ENCODE data around the gene PRPF8. TPM values are rescaled to one million over a fixed set of nuclear protein-coding genes. Genes with fewer than 3 reads are reported as not detected.

Gene PRPF8
- total and polyA plus RNA-seq, 2 of the 13 experiments (the other 11 are each of a cell fraction or from before 2014, with no cell fraction given): 112 to 179 TPM

GRCh38 chr17:1684378-1685189, at the start of gene PRPF8 (continued):
- TF ChIP-seq ELF3 (CRISPR knock-in tag; IDR thresholded peaks at IDR 0.05): peak; percentile 50; the same call in 1 of the 2 replicates
- no peak for TF ChIP-seq ZBTB34 (CRISPR knock-in tag; IDR thresholded peaks at IDR 0.05)
- TF ChIP-seq ADNP (CRISPR knock-in tag; IDR thresholded peaks at IDR 0.05): no peak
- peak; percentile 47; the same call in 1 of the 2 replicates for TF ChIP-seq RXRB (CRISPR knock-in tag; IDR thresholded peaks at IDR 0.05; ENCODE audit: borderline replicate concordance)
- TF ChIP-seq ZNF230 (CRISPR knock-in tag; IDR thresholded peaks at IDR 0.05): no peak
- TF ChIP-seq ZHX1 (CRISPR knock-in tag; IDR thresholded peaks at IDR 0.05; ENCODE audit: low read depth): peak; percentile 85
- 0 out of 2 replicates have a peak, but pooled peaks have one; percentile 48 for TF ChIP-seq ZNF30 (CRISPR knock-in tag; IDR thresholded peaks at IDR 0.05)
- no peak for TF ChIP-seq ZBTB25 (CRISPR knock-in tag; IDR thresholded peaks at IDR 0.05)
- no peak for TF ChIP-seq GPBP1L1 (CRISPR knock-in tag; IDR thresholded peaks at IDR 0.05)
- TF ChIP-seq TFDP2 (CRISPR knock-in tag; IDR thresholded peaks at IDR 0.05): peak; percentile 70
- TF ChIP-seq YY1 (IDR thresholded peaks at IDR 0.05; ENCODE audit: insufficient read depth, insufficient replicate concordance, low read depth, low read length): peak; percentile 97
- TF ChIP-seq ZNF335 (CRISPR knock-in tag; IDR thresholded peaks at IDR 0.05): peak; percentile 85
- TF ChIP-seq E2F1 (CRISPR knock-in tag; IDR thresholded peaks at IDR 0.05): peak; percentile 76; the same call in 1 of the 2 replicates
- TF ChIP-seq ZMYM3 (CRISPR knock-in tag; IDR thresholded peaks at IDR 0.05): no peak; the same call in 1 of the 2 replicates
- TF ChIP-seq ZNF747 (CRISPR knock-in tag; IDR thresholded peaks at IDR 0.05; ENCODE audit: borderline replicate concordance): no peak
- TF ChIP-seq GTF3A (CRISPR knock-in tag; conservative IDR thresholded peaks at IDR 0.05): no peak; the same call in 1 of the 2 replicates
- TF ChIP-seq ZBTB46 (CRISPR knock-in tag; IDR thresholded peaks at IDR 0.05; ENCODE audit: borderline replicate concordance): no peak
